ENCODE results near the gene SLC35E2B.

DNA sequence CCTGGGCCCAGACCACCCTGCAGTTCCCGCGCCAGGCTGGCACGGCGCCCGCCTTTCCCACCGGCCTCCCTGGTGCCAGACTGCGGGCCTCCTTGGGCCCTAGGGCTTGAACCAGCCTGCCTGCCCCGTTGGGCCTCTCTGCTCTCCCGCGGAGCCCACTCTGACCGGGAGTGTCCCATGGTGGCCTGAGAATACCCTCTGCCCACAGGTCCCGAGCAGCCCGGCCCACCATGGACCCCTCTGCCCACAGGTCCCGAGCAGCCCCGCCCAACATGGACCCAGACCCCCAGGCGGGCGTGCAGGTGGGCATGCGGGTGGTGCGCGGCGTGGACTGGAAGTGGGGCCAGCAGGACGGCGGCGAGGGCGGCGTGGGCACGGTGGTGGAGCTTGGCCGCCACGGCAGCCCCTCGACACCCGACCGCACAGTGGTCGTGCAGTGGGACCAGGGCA is 69.4 kb downstream of the SLC35E2B start:
- TF ChIP-seq, protein P1, sequence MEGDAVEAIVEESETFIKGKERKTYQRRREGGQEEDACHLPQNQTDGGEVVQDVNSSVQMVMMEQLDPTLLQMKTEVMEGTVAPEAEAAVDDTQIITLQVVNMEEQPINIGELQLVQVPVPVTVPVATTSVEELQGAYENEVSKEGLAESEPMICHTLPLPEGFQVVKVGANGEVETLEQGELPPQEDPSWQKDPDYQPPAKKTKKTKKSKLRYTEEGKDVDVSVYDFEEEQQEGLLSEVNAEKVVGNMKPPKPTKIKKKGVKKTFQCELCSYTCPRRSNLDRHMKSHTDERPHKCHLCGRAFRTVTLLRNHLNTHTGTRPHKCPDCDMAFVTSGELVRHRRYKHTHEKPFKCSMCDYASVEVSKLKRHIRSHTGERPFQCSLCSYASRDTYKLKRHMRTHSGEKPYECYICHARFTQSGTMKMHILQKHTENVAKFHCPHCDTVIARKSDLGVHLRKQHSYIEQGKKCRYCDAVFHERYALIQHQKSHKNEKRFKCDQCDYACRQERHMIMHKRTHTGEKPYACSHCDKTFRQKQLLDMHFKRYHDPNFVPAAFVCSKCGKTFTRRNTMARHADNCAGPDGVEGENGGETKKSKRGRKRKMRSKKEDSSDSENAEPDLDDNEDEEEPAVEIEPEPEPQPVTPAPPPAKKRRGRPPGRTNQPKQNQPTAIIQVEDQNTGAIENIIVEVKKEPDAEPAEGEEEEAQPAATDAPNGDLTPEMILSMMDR (IDR thresholded peaks at IDR 0.05), result no peak
- TF ChIP-seq POLR2A (IDR thresholded peaks at IDR 0.05), result no peak
